OCI-LY7 (cell line): Measurements from ENCODE around the gene CSTB. TPM values are rescaled to one million over a fixed set of nuclear protein-coding genes. Genes with fewer than 3 reads are reported as not detected.

ENCODE experiments used
- BruUV-seq: library from RNA; stranded (reverse); fragments of 400-500 nt; replicated peaks from 2 replicates; lab custom pipeline; 2021; lab: Mats Ljungman, UMichigan
- CTCF ChIA-PET: fragments of 300-600 bp; sonication (Branson Sonifier 250); formaldehyde crosslinking; loops from one replicate; lab custom pipeline; 2022; ENCODE audit warnings: antibody characterized with exemption; ENCODE audit not compliant: unreplicated experiment; lab: Charles Lee
- POLR2A ChIA-PET: fragments of 300-600 bp; sonication (Branson Sonifier 250); formaldehyde crosslinking; loops from one replicate; lab custom pipeline; 2022; ENCODE audit warnings: antibody characterized with exemption; lab: Charles Lee
- DNase-seq: peaks from one replicate; pipeline ENCODE4 v3.0.0-alpha.2; 2015; ENCODE audit warnings: low spot score
- H2AFZ ChIP-seq: fragments of 200-600 bp; sonication (generic), shearing (Covaris generic); 2 replicates; pipeline ENCODE4 v1.6.1; 2014; ENCODE audit warnings: mild to moderate bottlenecking, antibody characterized with exemption, low read length, moderate library complexity
- H3K27ac ChIP-seq: fragments of 200-600 bp; sonication (generic); 2 replicates; pipeline ENCODE4 v1.5.1; 2014; ENCODE audit warnings: mixed run types, low read depth, mild to moderate bottlenecking, moderate library complexity, low read length, inconsistent platforms; ENCODE audit not compliant: poor library complexity, severe bottlenecking
- H3K36me3 ChIP-seq: fragments of 200-600 bp; sonication (generic); 2 replicates; pipeline ENCODE4 v1.6.1; 2014; ENCODE audit warnings: mild to moderate bottlenecking, antibody characterized with exemption, low read length, moderate library complexity, mixed read lengths; ENCODE audit not compliant: insufficient read depth
- H3K4me1 ChIP-seq: fragments of 200-600 bp; sonication (generic); 2 replicates; pipeline ENCODE4 v1.5.1; 2014; ENCODE audit warnings: mild to moderate bottlenecking, low read length; ENCODE audit not compliant: insufficient read depth, poor library complexity, severe bottlenecking
- H3K4me2 ChIP-seq: fragments of 200-600 bp; sonication (generic); 2 replicates; pipeline ENCODE4 v1.6.1; 2014; ENCODE audit warnings: mild to moderate bottlenecking, low read length
- H3K4me3 ChIP-seq: fragments of 200-600 bp; sonication (generic); 2 replicates; pipeline ENCODE4 v1.5.1; 2014; ENCODE audit warnings: mild to moderate bottlenecking, low read depth, low read length; ENCODE audit not compliant: poor library complexity, severe bottlenecking
- H3K79me2 ChIP-seq: fragments of 200-600 bp; sonication (generic); 2 replicates; pipeline ENCODE4 v1.6.1; 2016; ENCODE audit warnings: low read depth, mild to moderate bottlenecking, low read length, moderate library complexity, mixed read lengths; ENCODE audit not compliant: insufficient read depth
- H3K9me2 ChIP-seq: fragments of 200-600 bp; sonication (generic); 2 replicates; pipeline ENCODE4 v1.6.1; 2016; ENCODE audit warnings: mild to moderate bottlenecking, low read length, mixed read lengths; ENCODE audit not compliant: insufficient read depth
- H3K9me3 ChIP-seq: fragments of 200-600 bp; sonication (generic); 2 replicates; pipeline ENCODE4 v1.6.1; 2014; ENCODE audit warnings: mild to moderate bottlenecking, mixed run types, low read length, mixed read lengths
- H4K20me1 ChIP-seq: fragments of 200-600 bp; sonication (generic); 2 replicates; pipeline ENCODE4 v1.6.1; 2014; ENCODE audit warnings: mild to moderate bottlenecking, antibody characterized with exemption, low read length, moderate library complexity, mixed read lengths; ENCODE audit not compliant: insufficient read depth
- EZH2phosphoT487 ChIP-seq: fragments of 200-600 bp; sonication (generic); IDR thresholded peaks from 2 replicates; pipeline ENCODE4 v1.6.1; 2018; ENCODE audit warnings: low read depth, borderline replicate concordance, mild to moderate bottlenecking, mixed run types, antibody characterized with exemption, low read length, moderate library complexity, mixed read lengths
- intact Hi-C: fragments of 100-400 bp; cut with micrococcal nuclease; formaldehyde crosslinking; loops from one replicate; pipeline ENCODE4 v1.10.0; 2022; ENCODE audit not compliant: unreplicated experiment
- total RNA-seq, 2 experiments: library from RNA; depleted of rRNA in 1 of 2; stranded (reverse); fragments of >200 nt in 1 of 2; shearing (Covaris generic) in 1 of 2; gene quantifications; 2 replicates each; pipeline ENCODE4 v1.2.3, GENCODE V29; 2014 to 2022
- TF ChIP-seq, protein P1 (sequence below): fragments of 200-600 bp; sonication (generic); conservative IDR thresholded peaks from 2 replicates; pipeline ENCODE4 v1.5.1; 2014; ENCODE audit warnings: mild to moderate bottlenecking, antibody characterized with exemption, low read length, moderate library complexity, mixed read lengths

Gene CSTB
- total RNA-seq, 2 experiments from 2014 or later, result 15.6 to 33.3 TPM

GRCh38 chr21:43754948-43755781 is 20.9 kb downstream of the CSTB start:
- POLR2A ChIA-PET, result no interaction called here
- Histone ChIP-seq H3K4me2 (no peak overlapping the region), H3K9me2 (no peaks in the 10 kb centered on the region), H3K4me3 (no peak overlapping the region), H3K36me3 (peaks cover 34% of the 10 kb centered on the region), H2AFZ (no peak overlapping the region), H4K20me1 (no peaks in the 10 kb centered on the region), H3K27ac (no peak overlapping the region), H3K4me1 (no peaks in the 10 kb centered on the region), H3K79me2 (no peaks in the 10 kb centered on the region), H3K9me3 (no peaks in the 10 kb centered on the region)
- no TSS peak for BruUV-seq
- TF ChIP-seq, protein P1, sequence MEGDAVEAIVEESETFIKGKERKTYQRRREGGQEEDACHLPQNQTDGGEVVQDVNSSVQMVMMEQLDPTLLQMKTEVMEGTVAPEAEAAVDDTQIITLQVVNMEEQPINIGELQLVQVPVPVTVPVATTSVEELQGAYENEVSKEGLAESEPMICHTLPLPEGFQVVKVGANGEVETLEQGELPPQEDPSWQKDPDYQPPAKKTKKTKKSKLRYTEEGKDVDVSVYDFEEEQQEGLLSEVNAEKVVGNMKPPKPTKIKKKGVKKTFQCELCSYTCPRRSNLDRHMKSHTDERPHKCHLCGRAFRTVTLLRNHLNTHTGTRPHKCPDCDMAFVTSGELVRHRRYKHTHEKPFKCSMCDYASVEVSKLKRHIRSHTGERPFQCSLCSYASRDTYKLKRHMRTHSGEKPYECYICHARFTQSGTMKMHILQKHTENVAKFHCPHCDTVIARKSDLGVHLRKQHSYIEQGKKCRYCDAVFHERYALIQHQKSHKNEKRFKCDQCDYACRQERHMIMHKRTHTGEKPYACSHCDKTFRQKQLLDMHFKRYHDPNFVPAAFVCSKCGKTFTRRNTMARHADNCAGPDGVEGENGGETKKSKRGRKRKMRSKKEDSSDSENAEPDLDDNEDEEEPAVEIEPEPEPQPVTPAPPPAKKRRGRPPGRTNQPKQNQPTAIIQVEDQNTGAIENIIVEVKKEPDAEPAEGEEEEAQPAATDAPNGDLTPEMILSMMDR, result no peak
- TF ChIP-seq EZH2phosphoT487, result no peak
- no peak for DNase-seq
- CTCF ChIA-PET, result no interaction called here
- intact Hi-C loops, result no loop called here

GRCh38 chr21:43753439-43753799 is 22.7 kb downstream of the CSTB start:
- Histone ChIP-seq H3K4me1 (no peaks in the 10 kb centered on the region), H3K9me3 (no peaks in the 10 kb centered on the region), H3K36me3 (peaks cover 34% of the 10 kb centered on the region), H2AFZ (no peak overlapping the region), H3K79me2 (no peaks in the 10 kb centered on the region), H3K4me3 (no peak overlapping the region), H3K27ac (no peak overlapping the region), H3K4me2 (no peak overlapping the region), H4K20me1 (no peaks in the 10 kb centered on the region), H3K9me2 (no peaks in the 10 kb centered on the region)
- ChIA-PET CTCF (no interaction called here), POLR2A (no interaction called here)
- intact Hi-C loops, result no loop called here
- no TSS peak for BruUV-seq
- DNase-seq, result no peak
- TF ChIP-seq, protein P1, result no peak
- TF ChIP-seq EZH2phosphoT487, result no peak

GRCh38 chr21:43752758-43753438 is 23.2 kb downstream of the CSTB start:
- Histone ChIP-seq H4K20me1 (no peaks in the 10 kb centered on the region), H3K9me2 (no peaks in the 10 kb centered on the region), H3K4me1 (no peaks in the 10 kb centered on the region), H3K4me2 (no peak overlapping the region), H2AFZ (no peak overlapping the region), H3K36me3 (peaks cover 34% of the 10 kb centered on the region), H3K4me3 (no peak overlapping the region), H3K27ac (no peak overlapping the region), H3K9me3 (no peaks in the 10 kb centered on the region), H3K79me2 (no peaks in the 10 kb centered on the region)
- no peak for DNase-seq
- no TSS peak for BruUV-seq
- ChIA-PET POLR2A (no interaction called here), CTCF (no interaction called here)
- no peak for TF ChIP-seq EZH2phosphoT487
- TF ChIP-seq, protein P1, result no peak
- intact Hi-C loops, result no loop called here
